HCT116 (cell line): ENCODE data around the gene TEAD1. TPM values are rescaled to one million over a fixed set of nuclear protein-coding genes. Genes with fewer than 3 reads are reported as not detected.

Source experiments
- ATAC-seq: fragments of 200-7000 bp; cut with Tn5 transposase; 2 replicates; pipeline ENCODE4 v1.9.1; 2020; ENCODE audit warnings: mild to moderate bottlenecking, moderate library complexity
- BruUV-seq: library from RNA; stranded (reverse); fragments of 400-500 nt; replicated peaks from 2 replicates; lab custom pipeline; 2021; lab: Mats Ljungman, UMichigan
- CTCF ChIA-PET: fragments of 300-600 bp; sonication (Branson Sonifier 250); formaldehyde crosslinking; loops from one replicate; lab custom pipeline; 2021; ENCODE audit warnings: antibody characterized with exemption; lab: Charles Lee
- POLR2A ChIA-PET: fragments of 300-600, 350-600 bp; sonication (Branson Sonifier 250); formaldehyde crosslinking; loops from one replicate; lab custom pipeline; 2021; ENCODE audit warnings: antibody characterized with exemption; lab: Charles Lee
- RAD21 ChIA-PET, 2 experiments: fragments of 300-600 bp; sonication (Branson Sonifier 250); formaldehyde crosslinking; loops; one replicate each; lab custom pipeline; 2023; ENCODE audit warnings: low total read pairs in 2 of 2; ENCODE audit not compliant: uncharacterized antibody in 2 of 2, unreplicated experiment in 2 of 2, low non-redundant PET in 1 of 2; lab: Charles Lee
- DNase-seq: peaks from one replicate; pipeline ENCODE4 v3.0.0-alpha.2; 2010; ENCODE audit warnings: low read depth, low spot score
- H2AFZ ChIP-seq: fragments of 200-600 bp; shearing (Covaris generic), sonication (generic); 2 replicates; pipeline ENCODE4 v1.6.1; 2017; ENCODE audit warnings: low read depth, mixed run types, mixed read lengths, antibody characterized with exemption, low read length; ENCODE audit not compliant: poor library complexity, severe bottlenecking
- H3K27ac ChIP-seq: 2 replicates; pipeline ENCODE4 v1.5.1; 2012; ENCODE audit warnings: low read depth, low read length
- H3K27me3 ChIP-seq: fragments of 200-600 bp; sonication (generic); 2 replicates; pipeline ENCODE4 v1.6.1; 2016; ENCODE audit warnings: mixed run types, low read length, mixed read lengths; ENCODE audit not compliant: insufficient read depth
- H3K36me3 ChIP-seq, 2 experiments: fragments of 200-500 bp in 1 of 2; fragments of 200-600 bp in 1 of 2; sonication (Bioruptor generic) in 1 of 2; sonication (generic) in 1 of 2; 2 replicates each; pipeline versions ENCODE4 v1.5.1 to v1.6.1; 2014 to 2016; ENCODE audit warnings: low read length in 2 of 2, inconsistent platforms in 1 of 2, mixed read lengths in 1 of 2, mixed run types in 1 of 2; ENCODE audit not compliant: insufficient read depth in 2 of 2, control insufficient read depth in 1 of 2
- H3K4me1 ChIP-seq, 2 experiments: fragments of 200-600 bp in 1 of 2; sonication (generic) in 1 of 2; 2 replicates each; pipeline versions ENCODE4 v1.5.1 to v1.6.1; 2012 to 2017; ENCODE audit warnings: low read length in 2 of 2, inconsistent platforms in 1 of 2, mild to moderate bottlenecking in 1 of 2, mixed read lengths in 1 of 2, mixed run types in 1 of 2, moderate library complexity in 1 of 2; ENCODE audit not compliant: insufficient read depth in 2 of 2, control insufficient read depth in 1 of 2
- H3K4me2 ChIP-seq: fragments of 200-600 bp; sonication (generic); 2 replicates; pipeline ENCODE4 v1.6.1; 2017; ENCODE audit warnings: mixed run types, low read length, mixed read lengths
- H3K4me3 ChIP-seq, 2 experiments: fragments of 200-600 bp in 1 of 2; sonication (generic) in 1 of 2; replicated peaks in 1 of 2; 2 replicates each; pipeline ENCODE4 v1.5.1; 2011 to 2016; ENCODE audit warnings: low read length in 2 of 2, control low read depth in 1 of 2, low read depth in 1 of 2, mild to moderate bottlenecking in 1 of 2, mixed read lengths in 1 of 2, mixed run types in 1 of 2
- H3K79me2 ChIP-seq: fragments of 200-600 bp; sonication (generic); 2 replicates; pipeline ENCODE4 v1.6.1; 2017; ENCODE audit warnings: mild to moderate bottlenecking, mixed run types, low read length, moderate library complexity, mixed read lengths; ENCODE audit not compliant: insufficient read depth
- H3K9ac ChIP-seq: fragments of 200-600 bp; sonication (generic); 2 replicates; pipeline ENCODE4 v1.6.1; 2016; ENCODE audit warnings: low read length, mixed read lengths
- H3K9me2 ChIP-seq: fragments of 200-600 bp; sonication (generic), shearing (Covaris generic); 2 replicates; pipeline ENCODE4 v1.6.1; 2017; ENCODE audit warnings: mixed run types, mild to moderate bottlenecking, moderate library complexity; ENCODE audit not compliant: insufficient read depth
- H3K9me3 ChIP-seq, 2 experiments: fragments of 200-500 bp in 1 of 2; fragments of 200-600 bp in 1 of 2; sonication (Bioruptor generic) in 1 of 2; sonication (generic) in 1 of 2; 2 replicates each; pipeline ENCODE4 v1.6.1; 2014 to 2017; ENCODE audit warnings: low read length in 2 of 2, mixed read lengths in 2 of 2, inconsistent platforms in 1 of 2, low read depth in 1 of 2, mild to moderate bottlenecking in 1 of 2, mixed run types in 1 of 2, moderate library complexity in 1 of 2; ENCODE audit not compliant: control insufficient read depth in 1 of 2, insufficient read depth in 1 of 2
- H4K20me1 ChIP-seq: fragments of 200-600 bp; sonication (generic), shearing (Covaris generic); 2 replicates; pipeline ENCODE4 v1.6.1; 2017; ENCODE audit warnings: mixed run types, mild to moderate bottlenecking, moderate library complexity; ENCODE audit not compliant: insufficient read depth
- CBX3 ChIP-seq: IDR thresholded peaks from 2 replicates; pipeline ENCODE4 v1.6.1; 2012; ENCODE audit warnings: low read depth
- CEBPB ChIP-seq: IDR thresholded peaks from 2 replicates; pipeline ENCODE4 v1.6.1; 2012; ENCODE audit warnings: low read depth
- EGR1 ChIP-seq: IDR thresholded peaks from 2 replicates; pipeline ENCODE4 v1.6.1; 2012; ENCODE audit warnings: low read depth
- ELF1 ChIP-seq: IDR thresholded peaks from 2 replicates; pipeline ENCODE4 v1.6.1; 2012; ENCODE audit warnings: low read depth, borderline replicate concordance
- EZH2 ChIP-seq: fragments of 200-600 bp; sonication (generic); IDR thresholded peaks from 2 replicates; pipeline ENCODE4 v1.6.1; 2017; ENCODE audit warnings: antibody characterized with exemption, mixed run types
- EZH2phosphoT487 ChIP-seq: fragments of 200-600 bp; IDR thresholded peaks from 2 replicates; pipeline ENCODE4 v1.6.1; 2018; ENCODE audit warnings: antibody characterized with exemption, borderline replicate concordance
- FOSL1 ChIP-seq: IDR thresholded peaks from 2 replicates; pipeline ENCODE4 v1.6.1; 2012; ENCODE audit warnings: low read depth
- JUND ChIP-seq: IDR thresholded peaks from 2 replicates; pipeline ENCODE4 v1.6.1; 2012
- MAX ChIP-seq: IDR thresholded peaks from 2 replicates; pipeline ENCODE4 v1.6.1; 2012
- POLR2AphosphoS5 ChIP-seq: IDR thresholded peaks from 2 replicates; pipeline ENCODE4 v1.6.1; 2011; ENCODE audit warnings: mild to moderate bottlenecking, low read depth, low read length, moderate library complexity
- RAD21 ChIP-seq: IDR thresholded peaks from 2 replicates; pipeline ENCODE4 v1.6.1; 2012; ENCODE audit warnings: low read depth, mild to moderate bottlenecking
- REST ChIP-seq: IDR thresholded peaks from 2 replicates; pipeline ENCODE4 v1.6.1; 2012; ENCODE audit warnings: low read depth
- SIN3A ChIP-seq: IDR thresholded peaks from 2 replicates; pipeline ENCODE4 v1.6.1; 2012; ENCODE audit warnings: low read depth
- SP1 ChIP-seq: IDR thresholded peaks from 2 replicates; pipeline ENCODE4 v1.6.1; 2012; ENCODE audit warnings: low read depth
- SRF ChIP-seq: IDR thresholded peaks from 2 replicates; pipeline ENCODE4 v1.6.1; 2012; ENCODE audit warnings: low read depth
- ZFX ChIP-seq: fragments of 450-650 bp; IDR thresholded peaks from 2 replicates; pipeline ENCODE4 v1.6.1; 2017
- ZNF274 ChIP-seq: fragments of 200-500 bp; sonication (Bioruptor generic); IDR thresholded peaks from 2 replicates; pipeline ENCODE4 v1.6.1; 2014; ENCODE audit warnings: mild to moderate bottlenecking, low read depth, low read length, inconsistent platforms
- intact Hi-C: fragments of 100-400 bp; cut with micrococcal nuclease; formaldehyde crosslinking; loops from 2 replicates; pipeline ENCODE4 v1.10.0; 2022
- total RNA-seq: library from RNA; stranded (reverse); gene quantifications from one replicate; pipeline ENCODE4 v1.2.1, GENCODE V29; 2021; ENCODE audit not compliant: unreplicated experiment
- TF ChIP-seq, protein P1 (sequence below): IDR thresholded peaks from 2 replicates; pipeline ENCODE4 v1.6.1; 2011; ENCODE audit warnings: mild to moderate bottlenecking, low read length, moderate library complexity; ENCODE audit not compliant: insufficient replicate concordance; ENCODE audit errors: extremely low read depth

The TEAD1 gene
- total RNA-seq, 1 experiment from 2014 or later = 103 TPM

GRCh38 chr11:12785901-12786300, 111.7 kb downstream of the TEAD1 start (continued):
- TF ChIP-seq RAD21 (no peak), SIN3A (no peak)

DNA sequence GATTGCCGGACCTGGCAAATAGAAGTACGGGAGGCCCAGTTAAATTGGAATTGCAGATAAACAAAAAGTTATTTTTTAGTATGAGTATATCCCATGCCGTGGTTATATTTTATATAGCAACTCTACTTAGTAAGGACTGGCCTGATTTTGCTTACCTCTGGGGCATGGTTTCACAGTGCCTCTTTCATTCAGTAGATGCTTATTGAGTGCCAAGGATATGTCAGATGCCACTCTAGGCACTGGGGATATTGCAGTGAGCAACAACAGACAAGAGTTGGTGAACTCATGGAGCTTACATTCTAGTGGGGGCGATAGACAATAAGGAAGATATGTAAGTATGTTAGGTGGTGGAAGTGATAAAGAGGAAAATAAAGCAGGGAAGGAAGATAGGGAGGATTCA, 112.2 kb downstream of the TEAD1 start:
- no peak overlapping the region for H2AFZ ChIP-seq
- 0 out of 2 replicates have a peak, but pooled peaks cover 3% of the 10 kb centered on the region for H4K20me1 ChIP-seq
- H3K9ac ChIP-seq = no peak overlapping the region
- H3K9me2 ChIP-seq = no peaks in the 10 kb centered on the region
- no peak overlapping the region for H3K4me2 ChIP-seq
- TF ChIP-seq CBX3 = no peak
- no peak for TF ChIP-seq ZNF274
- TF ChIP-seq SP1 = no peak
- no peak for TF ChIP-seq FOSL1
- TF ChIP-seq MAX = no peak
- TF ChIP-seq POLR2AphosphoS5 = no peak
- TF ChIP-seq ZFX = no peak
- TF ChIP-seq, protein P1, sequence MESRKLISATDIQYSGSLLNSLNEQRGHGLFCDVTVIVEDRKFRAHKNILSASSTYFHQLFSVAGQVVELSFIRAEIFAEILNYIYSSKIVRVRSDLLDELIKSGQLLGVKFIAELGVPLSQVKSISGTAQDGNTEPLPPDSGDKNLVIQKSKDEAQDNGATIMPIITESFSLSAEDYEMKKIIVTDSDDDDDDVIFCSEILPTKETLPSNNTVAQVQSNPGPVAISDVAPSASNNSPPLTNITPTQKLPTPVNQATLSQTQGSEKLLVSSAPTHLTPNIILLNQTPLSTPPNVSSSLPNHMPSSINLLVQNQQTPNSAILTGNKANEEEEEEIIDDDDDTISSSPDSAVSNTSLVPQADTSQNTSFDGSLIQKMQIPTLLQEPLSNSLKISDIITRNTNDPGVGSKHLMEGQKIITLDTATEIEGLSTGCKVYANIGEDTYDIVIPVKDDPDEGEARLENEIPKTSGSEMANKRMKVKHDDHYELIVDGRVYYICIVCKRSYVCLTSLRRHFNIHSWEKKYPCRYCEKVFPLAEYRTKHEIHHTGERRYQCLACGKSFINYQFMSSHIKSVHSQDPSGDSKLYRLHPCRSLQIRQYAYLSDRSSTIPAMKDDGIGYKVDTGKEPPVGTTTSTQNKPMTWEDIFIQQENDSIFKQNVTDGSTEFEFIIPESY = no peak
- no peak for TF ChIP-seq JUND
- no peak for TF ChIP-seq SIN3A
- TF ChIP-seq SRF = no peak
- no peak for TF ChIP-seq REST
- no peak for TF ChIP-seq EGR1
- TF ChIP-seq EZH2phosphoT487 = no peak
- TF ChIP-seq EZH2 = no peak
- no peak for TF ChIP-seq ELF1
- no peak for TF ChIP-seq CEBPB
- CTCF ChIA-PET = interaction anchor here (1.1 kb wide), 1 partner anchor 14 kb away, joined by 3 read pairs; no protein-coding TSS in a partner anchor
- H3K27me3 ChIP-seq = no peaks in the 10 kb centered on the region
- POLR2A ChIA-PET = no interaction called here
- RAD21 ChIA-PET = no interaction called here
- H3K4me1 ChIP-seq = peaks cover 33 to 46% of the 10 kb centered on the region in 2 experiments
- no TSS peak for BruUV-seq
- no peaks in the 10 kb centered on the region for H3K36me3 ChIP-seq
- no peaks in the 10 kb centered on the region for H3K9me3 ChIP-seq
- ATAC-seq (no peak), DNase-seq (no peak)
- H3K4me3 ChIP-seq = no peak overlapping the region
- peaks cover 46% of the 10 kb centered on the region for H3K79me2 ChIP-seq
- no peak overlapping the region for H3K27ac ChIP-seq
- intact Hi-C loops = no loop called here
